Skeletal muscle cell (primary cell): Measurements from ENCODE around the gene FOXO6.

ENCODE experiments used
- DNase-seq: peaks from one replicate; pipeline ENCODE4 v3.0.0-alpha.2; 2010; ENCODE audit warnings: low read depth
- H3K4me3 ChIP-seq: 2 replicates; pipeline ENCODE4 v1.5.1; 2011; ENCODE audit warnings: low read depth, mild to moderate bottlenecking, control low read depth, low read length, moderate library complexity

FOXO6 gene

GRCh38 chr1:41417335-41417682 lies 56.1 kb downstream of the FOXO6 start:
- DNase-seq: no peak
- H3K4me3 ChIP-seq: no peak overlapping the region

- H3K4me3 ChIP-seq: no peak overlapping the region
- no peak for DNase-seq
These were observed 56.5 kb downstream of the FOXO6 start for GRCh38 chr1:41417746-41418145.

DNA sequence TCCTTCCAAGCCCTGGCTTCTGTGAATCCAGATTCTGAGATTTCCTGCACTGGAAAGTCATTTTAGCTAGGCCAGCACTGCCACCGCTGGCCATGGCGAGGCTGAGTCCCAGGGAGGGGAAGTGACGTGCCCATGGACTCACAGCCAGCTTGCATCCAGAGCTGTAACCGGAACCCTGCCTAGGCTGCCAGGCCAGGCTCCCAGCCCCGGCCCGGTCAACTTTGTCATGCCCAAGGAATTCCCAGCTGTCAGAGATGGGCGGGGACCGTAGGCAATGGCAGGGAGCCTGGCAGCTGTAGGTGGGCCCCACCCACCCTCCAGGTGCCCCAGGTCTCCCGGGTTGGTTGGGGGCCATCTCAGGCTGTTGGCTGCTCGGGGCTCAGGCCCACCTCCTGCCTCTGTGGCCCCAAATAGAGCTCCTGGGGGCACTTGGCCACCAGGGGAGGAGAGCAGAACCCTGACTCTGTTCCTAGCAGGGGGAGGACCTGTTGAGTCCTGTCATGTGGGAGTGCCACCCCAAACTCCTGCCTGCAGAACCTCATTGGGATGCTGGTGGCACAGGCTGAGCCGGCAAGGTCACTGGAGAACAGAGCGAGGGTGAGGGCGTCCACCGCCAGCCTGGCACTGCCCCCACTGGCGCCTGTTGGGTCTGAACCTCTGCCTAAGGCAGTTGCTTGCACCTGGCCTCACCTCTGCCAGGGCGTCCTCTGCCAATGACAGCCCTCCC lies 57.8 kb downstream of the FOXO6 start:
- peak; percentile 60 for DNase-seq
- H3K4me3 ChIP-seq: no peak overlapping the region

DNA sequence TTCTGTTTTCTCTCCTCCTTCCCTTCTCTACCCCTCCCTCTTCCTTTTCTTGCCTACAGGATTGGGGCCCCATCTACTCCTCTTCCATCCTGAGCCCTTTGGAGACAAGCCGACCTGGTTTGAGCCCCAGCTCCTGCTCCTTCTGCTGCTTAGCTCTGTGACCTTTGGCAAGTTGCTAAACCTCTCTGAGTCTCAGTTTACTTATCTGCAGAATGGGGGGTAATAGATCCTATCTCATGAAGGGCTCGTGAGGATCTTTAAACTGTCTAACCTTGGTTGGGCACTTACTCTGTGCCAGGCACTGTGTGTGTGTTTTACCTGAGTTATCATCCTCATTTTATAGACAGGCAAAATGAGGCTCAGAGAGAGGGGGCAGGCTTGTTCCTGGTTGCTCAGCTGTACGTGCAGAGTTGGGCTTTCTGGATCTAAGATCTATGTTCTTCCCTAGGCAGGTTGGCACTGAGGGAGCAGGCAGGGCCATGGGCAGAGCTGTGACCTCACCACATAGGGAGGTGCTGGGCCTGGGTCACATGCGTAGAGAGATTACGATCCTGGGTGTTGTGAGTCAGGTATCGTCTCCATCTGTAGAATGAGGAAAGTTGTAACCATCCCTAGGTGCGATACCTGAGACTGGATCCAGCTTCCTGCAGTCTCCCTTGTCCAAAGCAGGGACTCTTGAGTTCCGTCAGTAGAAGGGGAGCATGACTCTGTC lies 58.5 kb downstream of the FOXO6 start:
- no peak for DNase-seq
- H3K4me3 ChIP-seq: no peak overlapping the region

- no peak overlapping the region for H3K4me3 ChIP-seq
- no peak for DNase-seq
These were observed 59.1 kb downstream of the FOXO6 start for GRCh38 chr1:41420351-41420750.

DNA sequence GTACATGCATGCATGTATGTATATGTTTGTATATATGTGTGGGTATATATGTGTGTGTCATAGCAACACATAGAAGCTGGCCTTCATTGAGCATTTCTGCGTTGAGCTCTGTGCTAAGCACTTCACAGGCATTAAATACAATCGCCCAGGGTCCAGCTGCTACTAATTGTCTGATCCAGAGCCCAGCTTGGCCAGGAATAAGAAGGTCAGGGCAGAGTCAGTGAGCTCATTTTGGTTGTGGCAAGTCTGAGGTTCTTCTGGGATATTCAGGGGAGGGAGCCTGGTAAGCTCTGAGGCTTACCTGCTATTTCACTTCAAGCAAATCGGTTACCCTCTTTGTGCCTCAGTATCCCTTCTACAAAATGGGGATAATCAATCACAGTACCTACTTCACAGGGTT lies 59.6 kb downstream of the FOXO6 start:
- H3K4me3 ChIP-seq: no peak overlapping the region
- no peak for DNase-seq

DNA sequence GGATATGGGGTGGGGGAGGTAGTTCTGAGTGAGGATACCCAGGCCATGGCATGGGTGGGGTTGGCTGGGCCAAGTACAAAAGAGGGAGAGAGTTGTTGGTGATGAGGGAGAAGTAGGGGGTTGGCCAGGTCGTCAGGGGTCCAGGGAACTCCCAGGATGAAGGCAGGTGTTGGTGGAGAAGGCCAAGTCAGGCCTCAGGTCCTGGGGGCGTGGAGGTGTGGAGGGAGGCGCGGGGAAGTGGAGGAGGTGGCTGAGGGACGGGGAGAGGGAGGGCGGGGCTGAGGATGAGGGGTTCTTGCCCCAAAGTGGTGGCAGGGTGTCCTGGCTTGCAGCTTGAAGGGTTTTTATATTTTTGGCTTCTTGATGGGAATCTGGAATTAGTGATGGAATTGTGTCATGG lies 61.1 kb downstream of the FOXO6 start:
- DNase-seq: no peak
- H3K4me3 ChIP-seq: no peak overlapping the region

DNA sequence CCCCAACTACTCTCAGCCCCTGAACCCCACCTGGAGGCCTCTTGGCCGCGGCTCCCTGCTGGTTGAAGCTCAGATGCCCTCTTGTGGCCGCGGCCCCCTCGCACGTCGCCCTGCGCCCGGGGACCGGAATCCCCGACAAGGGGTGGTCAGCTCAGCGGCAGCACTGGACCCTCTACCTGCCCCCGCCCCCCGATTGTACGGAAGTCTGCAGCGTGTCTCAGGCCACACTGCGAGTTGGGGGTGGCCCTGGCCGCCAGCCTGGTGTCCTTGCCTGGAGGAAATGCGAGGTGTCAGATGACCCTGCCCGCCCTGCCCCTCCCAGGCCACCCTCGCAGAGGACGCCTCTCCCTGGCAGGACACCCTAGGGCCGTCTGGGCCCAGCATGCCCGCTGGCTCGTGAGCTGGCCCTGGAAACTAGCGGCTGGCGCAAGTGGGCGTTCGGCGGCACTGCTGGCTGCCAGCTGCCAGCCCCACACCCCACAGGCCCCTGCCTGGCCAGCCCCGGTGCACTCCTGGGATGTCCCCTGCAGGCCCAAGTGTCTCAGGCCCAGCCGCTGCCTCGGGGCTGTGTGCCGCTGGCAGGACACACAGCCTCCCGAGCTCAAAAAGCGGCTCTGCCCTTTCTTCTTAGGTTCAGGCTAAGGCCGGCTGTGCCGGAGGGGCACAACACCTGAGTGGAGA lies 62.4 kb downstream of the FOXO6 start:
- no peak for DNase-seq
- no peak overlapping the region for H3K4me3 ChIP-seq

GRCh38 chr1:41424581-41425118 lies 63.4 kb downstream of the FOXO6 start:
- no peak overlapping the region for H3K4me3 ChIP-seq
- DNase-seq: no peak

GRCh38 chr1:41425369-41425768 lies 64.1 kb downstream of the FOXO6 start:
- DNase-seq: no peak
- H3K4me3 ChIP-seq: no peak overlapping the region

DNA sequence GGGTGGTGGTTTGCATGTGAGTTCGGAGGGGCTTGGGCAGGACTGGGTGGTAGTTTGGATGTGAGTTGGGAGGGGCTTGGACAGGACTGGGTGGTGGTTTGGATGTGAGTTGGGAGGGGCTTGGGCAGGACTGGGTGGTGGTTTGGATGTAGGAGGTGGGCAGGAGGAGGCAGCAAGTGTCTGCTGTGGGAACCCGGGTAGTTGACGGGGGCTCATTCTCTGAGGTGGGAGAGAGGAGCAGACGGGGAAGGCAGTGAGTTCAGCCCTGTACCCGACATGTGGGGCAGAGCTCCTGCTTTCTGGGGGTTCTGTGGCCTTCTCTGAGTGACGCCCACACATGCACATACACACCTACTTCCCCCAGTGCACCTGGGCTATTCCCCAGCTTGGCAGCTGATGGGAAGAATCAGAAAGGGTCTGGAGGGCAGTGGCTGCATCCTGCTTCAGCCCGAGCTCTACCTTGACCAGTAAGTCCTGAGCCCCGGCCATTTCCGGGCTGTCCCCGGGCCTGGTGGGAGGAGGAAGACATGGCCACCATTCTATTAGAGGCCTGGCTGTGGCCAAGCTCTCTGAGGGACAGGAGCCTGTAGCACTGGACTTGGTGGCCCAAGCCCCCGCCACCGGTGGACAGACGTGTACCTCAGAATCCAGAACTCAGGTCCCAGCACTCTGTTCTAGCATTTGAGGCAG lies 65.1 kb downstream of the FOXO6 start:
- H3K4me3 ChIP-seq: no peak overlapping the region
- DNase-seq: no peak

- no peak for DNase-seq
- no peak overlapping the region for H3K4me3 ChIP-seq
These were observed 66.1 kb downstream of the FOXO6 start for GRCh38 chr1:41427122-41427913.

DNA sequence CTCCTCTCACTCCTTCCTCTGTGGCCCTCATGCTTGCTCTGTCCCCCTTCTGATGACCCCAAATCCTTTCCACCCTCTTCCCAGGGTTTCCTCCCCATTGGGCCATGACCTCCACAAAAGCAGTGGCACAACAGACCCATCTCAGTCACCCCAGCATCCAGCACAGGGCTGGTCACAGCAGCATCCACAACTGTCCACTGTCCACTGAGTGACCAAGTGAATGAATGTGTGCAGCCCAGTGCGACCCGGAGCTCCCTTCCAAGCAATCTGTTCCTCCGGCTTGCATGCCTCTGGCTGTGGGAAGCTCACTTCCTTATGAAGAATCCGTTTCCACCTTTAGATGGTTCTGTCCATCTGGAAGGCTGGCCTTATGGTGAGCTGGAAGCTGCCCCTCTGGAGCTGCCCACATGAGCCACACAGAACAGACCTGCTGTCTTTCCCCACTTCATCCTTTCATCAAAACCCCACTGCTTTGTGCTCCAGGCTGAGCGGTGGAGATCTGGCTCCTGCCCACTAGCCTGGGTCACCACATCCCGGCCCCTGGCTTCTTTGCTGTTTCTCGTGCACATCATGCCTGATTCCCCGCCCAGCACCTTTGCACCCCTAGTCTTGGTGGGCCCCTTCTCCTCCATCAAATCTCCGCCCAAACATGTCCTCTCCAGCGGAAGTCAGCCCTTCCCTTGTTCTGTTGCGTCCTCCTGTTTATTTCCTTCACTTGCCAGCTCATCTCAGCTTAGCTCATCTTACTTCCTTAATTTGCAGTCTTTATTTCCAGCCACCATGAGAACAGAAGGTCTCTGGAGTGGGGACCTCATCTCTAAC lies 66.9 kb downstream of the FOXO6 start:
- DNase-seq: no peak
- no peak overlapping the region for H3K4me3 ChIP-seq

DNA sequence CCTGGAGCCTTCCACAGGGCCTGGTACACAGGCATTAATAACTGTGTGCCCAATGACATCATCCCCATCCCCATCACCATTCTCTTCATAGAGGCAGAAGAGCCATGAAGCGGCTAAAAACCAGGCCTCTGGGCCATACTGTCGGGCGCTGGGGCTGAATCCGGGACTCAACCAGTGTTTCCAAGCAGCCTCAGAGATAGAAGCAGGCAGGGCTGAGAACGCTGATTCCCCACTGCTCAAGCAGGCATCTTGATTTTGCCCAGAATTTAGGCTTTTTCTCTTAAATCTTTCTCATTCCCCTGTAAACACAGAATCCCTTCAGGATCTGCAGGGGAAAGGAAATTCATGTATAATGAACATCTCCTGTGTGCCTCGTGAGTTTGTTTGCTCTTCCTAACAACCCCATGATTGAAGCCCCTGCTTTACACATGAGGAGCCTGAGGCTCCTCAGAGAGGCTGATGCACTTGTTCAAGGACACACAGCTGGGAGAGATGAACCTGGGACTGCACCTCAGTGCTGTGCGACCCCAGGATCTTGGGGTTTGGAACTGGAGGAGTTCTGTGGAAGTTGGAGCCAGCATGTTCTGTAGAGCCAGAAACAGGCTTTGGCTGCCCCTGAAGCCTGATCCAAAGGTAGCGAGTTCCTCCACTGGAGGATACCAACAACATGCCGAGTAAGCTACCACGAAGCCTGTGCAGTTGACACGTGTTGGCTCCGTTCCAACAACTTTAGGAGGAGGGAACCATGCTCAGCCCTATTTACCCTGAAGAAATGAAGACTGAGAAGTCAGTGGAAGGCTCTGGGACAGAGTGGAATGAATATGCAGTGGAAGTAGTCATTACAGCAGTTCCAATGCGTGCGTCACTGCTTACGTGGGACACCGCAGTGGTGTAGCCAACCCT lies 67.8 kb downstream of the FOXO6 start:
- DNase-seq: no peak
- no peak overlapping the region for H3K4me3 ChIP-seq

- DNase-seq: no peak
- H3K4me3 ChIP-seq: no peak overlapping the region
These were observed 68.4 kb downstream of the FOXO6 start for GRCh38 chr1:41429641-41430035.

DNA sequence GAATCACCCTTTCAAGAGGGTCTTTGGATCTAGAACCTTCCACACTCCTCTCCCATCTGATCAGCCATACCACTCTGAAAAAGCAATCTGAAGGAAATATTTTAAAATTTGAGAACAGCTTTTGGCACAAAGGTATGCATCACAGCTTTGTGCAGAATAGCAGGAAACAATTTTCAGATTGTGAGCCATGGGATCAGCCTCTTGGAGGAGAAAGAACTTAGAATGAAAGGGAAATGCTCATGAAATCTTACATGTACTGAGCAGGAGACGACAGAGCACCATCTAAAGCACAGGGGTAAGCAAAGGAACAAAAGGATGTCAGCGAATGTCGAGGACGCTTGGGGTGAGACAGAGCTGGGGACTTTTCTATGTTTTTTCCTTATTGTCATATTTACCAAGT lies 68.8 kb downstream of the FOXO6 start:
- H3K4me3 ChIP-seq: no peak overlapping the region
- DNase-seq: no peak

DNA sequence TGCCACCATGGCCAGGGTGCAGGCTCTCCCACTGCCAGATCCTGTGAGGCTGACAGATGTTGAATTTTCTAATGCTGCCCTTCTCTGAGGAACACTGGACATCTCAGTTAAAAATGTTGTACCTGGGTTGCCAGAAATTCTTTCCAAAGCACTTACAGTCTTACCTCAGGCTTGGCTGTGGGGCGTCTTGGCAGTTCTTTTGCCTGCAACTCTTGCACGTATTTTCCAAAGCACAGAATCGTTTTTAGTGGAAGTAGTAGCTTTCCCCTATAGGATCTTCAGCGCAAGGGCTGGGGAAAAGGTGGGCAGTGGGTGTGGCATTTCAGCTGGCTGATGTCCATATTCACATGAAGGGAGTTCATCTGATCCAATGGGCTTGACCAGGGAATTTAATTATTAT lies 69.3 kb downstream of the FOXO6 start:
- no peak overlapping the region for H3K4me3 ChIP-seq
- DNase-seq: no peak
